K562 (cell line): ENCODE data around the gene ZFYVE19. TPM values are rescaled to one million over a fixed set of nuclear protein-coding genes. Genes with fewer than 3 reads are reported as not detected.

Experiments
- CREB1 ChIP-seq, 2 experiments: sonication (generic) in 1 of 2; formaldehyde crosslinking in 1 of 2; IDR thresholded peaks; 2 replicates each; pipeline versions ENCODE4 v1.6.1 to v1.8.0; 2012 to 2022; ENCODE audit warnings: inconsistent platforms in 1 of 2, mild to moderate bottlenecking in 1 of 2, missing genetic modification reagents in 1 of 2, moderate library complexity in 1 of 2
- E2F5 ChIP-seq: sonication (generic); formaldehyde crosslinking; IDR thresholded peaks from 2 replicates; pipeline ENCODE4 v1.8.0; 2022; ENCODE audit warnings: mild to moderate bottlenecking, missing genetic modification reagents
- ELF1 ChIP-seq: fragments of 200-800 bp; sonication (Bioruptor generic); IDR thresholded peaks from 2 replicates; pipeline ENCODE4 v1.6.1; 2016; ENCODE audit warnings: missing genetic modification characterization, missing compliant biosample characterization
- HEY1 ChIP-seq: fragments of 250-450 bp; sonication (Bioruptor Pico); IDR thresholded peaks from 2 replicates; pipeline ENCODE4 v1.5.0; 2020; ENCODE audit warnings: mild to moderate bottlenecking, moderate library complexity, borderline replicate concordance
- HMGN3 ChIP-seq: IDR thresholded peaks from 2 replicates; pipeline ENCODE4 v1.6.1; 2011; ENCODE audit warnings: borderline replicate concordance, low read depth, mild to moderate bottlenecking, mixed read lengths, low read length; ENCODE audit not compliant: insufficient read length; ENCODE audit errors: extremely low read depth
- KAT7 ChIP-seq: sonication (generic); formaldehyde crosslinking; IDR thresholded peaks from 2 replicates; pipeline ENCODE4 v1.8.0; 2022; ENCODE audit warnings: missing genetic modification reagents, mild to moderate bottlenecking, borderline replicate concordance
- MIER1 ChIP-seq: fragments of 450-650 bp; IDR thresholded peaks from 2 replicates; pipeline ENCODE4 v1.6.1; 2016; ENCODE audit warnings: antibody characterized with exemption, mild to moderate bottlenecking, low read depth
- NELFE ChIP-seq: IDR thresholded peaks from 2 replicates; pipeline ENCODE4 v1.6.1; 2011; ENCODE audit warnings: mild to moderate bottlenecking; ENCODE audit not compliant: insufficient read depth, insufficient read length
- NR4A1 ChIP-seq, 2 experiments: fragments of 250-450 bp in 1 of 2; fragments of 450-650 bp in 1 of 2; sonication (Bioruptor Pico) in 1 of 2; IDR thresholded peaks; 2 replicates each; pipeline versions ENCODE4 v1.4.0 to v1.6.1; 2016 to 2020; ENCODE audit warnings: mild to moderate bottlenecking in 2 of 2, missing compliant biosample characterization in 1 of 2, missing genetic modification characterization in 1 of 2, moderate library complexity in 1 of 2
- RBFOX2 ChIP-seq: fragments of 200-400 bp; formaldehyde crosslinking; IDR thresholded peaks from 2 replicates; pipeline ENCODE4 v1.6.1; 2017; ENCODE audit warnings: low read depth, mild to moderate bottlenecking, low read length, moderate library complexity
- SIN3A ChIP-seq, 2 experiments: fragments of 150-350 bp in 1 of 2; IDR thresholded peaks; 2 replicates each; pipeline ENCODE4 v1.6.1; 2011 to 2016; ENCODE audit warnings: borderline replicate concordance in 2 of 2, low read depth in 2 of 2, low read length in 2 of 2, mild to moderate bottlenecking in 2 of 2, moderate library complexity in 2 of 2; ENCODE audit not compliant: control insufficient read depth in 1 of 2
- TCF3 ChIP-seq: sonication (generic); formaldehyde crosslinking; IDR thresholded peaks from 2 replicates; pipeline ENCODE4 v1.4.0; 2020; ENCODE audit warnings: mild to moderate bottlenecking, missing genetic modification reagents
- U2AF2 ChIP-seq: fragments of 200-400 bp; formaldehyde crosslinking; optimal IDR thresholded peaks from 2 replicates; pipeline ENCODE3; 2017; ENCODE audit warnings: low read depth, mild to moderate bottlenecking, low read length
- ZC3H4 ChIP-seq: sonication (generic); formaldehyde crosslinking; IDR thresholded peaks from 2 replicates; pipeline ENCODE4 v1.9.0; 2021; ENCODE audit warnings: missing genetic modification reagents, borderline replicate concordance
- ZFX ChIP-seq: sonication (generic); formaldehyde crosslinking; IDR thresholded peaks from 2 replicates; pipeline ENCODE4 v1.8.0; 2022; ENCODE audit warnings: mild to moderate bottlenecking, missing genetic modification reagents, moderate library complexity
- ZNF24 ChIP-seq: fragments of 450-650 bp; IDR thresholded peaks from 2 replicates; pipeline ENCODE4 v1.6.1; 2016
- ZNF282 ChIP-seq: sonication (generic); formaldehyde crosslinking; IDR thresholded peaks from 2 replicates; pipeline ENCODE4 v1.8.1; 2023; ENCODE audit warnings: missing genetic modification reagents
- ZNF740 ChIP-seq, 3 experiments: fragments of 200-800 bp in 1 of 3; sonication (Bioruptor generic) in 1 of 3; sonication (generic) in 1 of 3; formaldehyde crosslinking in 1 of 3; IDR thresholded peaks; 2 replicates each; pipeline versions ENCODE4 v1.6.1 to v1.8.0; 2016 to 2022; ENCODE audit warnings: mild to moderate bottlenecking in 2 of 3, missing compliant biosample characterization in 2 of 3, missing genetic modification characterization in 2 of 3, missing genetic modification reagents in 1 of 3
- polyA plus RNA-seq, 8 experiments: library from polyadenylated mRNA; depleted of rRNA in 4 of 8; stranded (reverse) in 5 of 8; unstranded in 3 of 8; fragments of >200 nt; fragmentation: Nextera tagmentation in 2 of 8; fragmentation: Illumina TruSeq in 1 of 8; extraction: Ambion mirVana in 2 of 8; extraction: Trizol in 1 of 8; gene quantifications; 2 replicates each; pipeline versions ENCODE4 v1.2.1 to v1.2.3, GENCODE V29; 2011 to 2014; ENCODE audit warnings: inconsistent platforms in 1 of 8, missing spikeins in 1 of 8
- total RNA-seq, 7 experiments: library from RNA; depleted of rRNA in 6 of 7; stranded (reverse); fragments of >200 nt in 6 of 7; fragmentation: Illumina TruSeq in 2 of 7; extraction: Trizol in 2 of 7; gene quantifications; 2 replicates each; pipeline versions ENCODE4 v1.2.1 to v1.2.3, GENCODE V29; 2011 to 2021; ENCODE audit warnings: low replicate concordance in 1 of 7
- TF ChIP-seq, protein P1 (sequence below), 2 experiments: fragments of 450-650 bp in 1 of 2; IDR thresholded peaks; 2 replicates each; pipeline ENCODE4 v1.6.1; 2011 to 2017; ENCODE audit warnings: low read depth in 2 of 2, antibody characterized with exemption in 1 of 2, borderline replicate concordance in 1 of 2, low read length in 1 of 2, mild to moderate bottlenecking in 1 of 2, mixed read lengths in 1 of 2; ENCODE audit not compliant: control insufficient read depth in 1 of 2

The ZFYVE19 gene
- total and polyA plus RNA-seq, 9 of the 15 experiments (the other 6 are each of a cell fraction or from before 2014, with no cell fraction given): 1.5 to 36.8 (median 19.9) TPM

DNA sequence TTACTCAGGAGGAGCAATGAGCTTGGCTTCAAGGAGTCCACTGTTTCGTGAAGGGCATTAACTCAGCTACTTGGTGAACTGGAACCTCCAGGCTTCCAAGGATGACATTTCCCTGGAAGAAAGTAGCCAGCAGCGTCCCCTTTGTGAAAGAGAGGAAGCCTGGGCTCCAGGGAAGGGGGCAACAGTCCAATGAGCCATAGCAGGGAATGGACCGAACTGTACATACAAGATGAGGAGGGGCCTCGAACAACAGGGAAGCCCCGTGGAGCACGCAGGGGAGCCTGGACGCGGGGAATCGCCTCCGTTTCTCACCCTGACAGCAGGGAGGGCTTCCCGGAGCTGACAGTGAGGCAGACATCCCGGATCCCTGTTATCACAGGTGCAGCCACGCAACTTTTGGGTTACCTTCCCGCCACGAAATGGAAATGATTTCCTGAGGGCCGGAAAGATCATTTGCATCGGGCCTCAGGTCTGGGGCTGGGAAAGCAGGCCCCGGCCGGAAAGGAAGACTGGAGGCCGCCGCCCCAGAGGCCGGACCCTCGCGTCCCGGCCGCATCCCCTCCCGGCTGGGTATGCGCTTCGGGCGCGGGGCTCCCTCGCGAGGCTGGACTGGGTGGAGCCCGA, 36.5 kb downstream of the ZFYVE19 start (continued):
- TF ChIP-seq ZNF740 (CRISPR knock-in tag; IDR thresholded peaks at IDR 0.05) (no peak), ZNF740 (tag; IDR thresholded peaks at IDR 0.05) (no peak), RBFOX2 (0 out of 2 replicates have a peak, but pooled peaks have one; percentile 15), NELFE (no peak), MIER1 (no peak), U2AF2 (no peak), ZC3H4 (no peak), HMGN3 (no peak), TCF3 (CRISPR knock-in tag) (no peak), E2F5 (no peak), ZNF282 (CRISPR knock-in tag) (0 out of 2 replicates have a peak, but pooled peaks have one; percentile 29), NR4A1 (CRISPR knock-in tag; IDR thresholded peaks at IDR 0.05) (no peak), NR4A1 (tag; IDR thresholded peaks at IDR 0.05) (no peak), HEY1 (CRISPR knock-in tag) (no peak), ELF1 (tag) (no peak), CREB1 (IDR thresholded peaks at IDR 0.05) (no peak), CREB1 (CRISPR knock-in tag; IDR thresholded peaks at IDR 0.05) (no peak), ZNF24 (no peak), KAT7 (peak; percentile 81; the same call in 1 of the 2 replicates), SIN3A (IDR thresholded peaks at IDR 0.05; ENCODE audit: borderline replicate concordance in 2 of 2, control insufficient read depth in 1 of 2, low read depth in 2 of 2, low read length in 2 of 2) (no peak), ZFX (CRISPR knock-in tag) (peak; percentile 88)
- TF ChIP-seq, protein P1, sequence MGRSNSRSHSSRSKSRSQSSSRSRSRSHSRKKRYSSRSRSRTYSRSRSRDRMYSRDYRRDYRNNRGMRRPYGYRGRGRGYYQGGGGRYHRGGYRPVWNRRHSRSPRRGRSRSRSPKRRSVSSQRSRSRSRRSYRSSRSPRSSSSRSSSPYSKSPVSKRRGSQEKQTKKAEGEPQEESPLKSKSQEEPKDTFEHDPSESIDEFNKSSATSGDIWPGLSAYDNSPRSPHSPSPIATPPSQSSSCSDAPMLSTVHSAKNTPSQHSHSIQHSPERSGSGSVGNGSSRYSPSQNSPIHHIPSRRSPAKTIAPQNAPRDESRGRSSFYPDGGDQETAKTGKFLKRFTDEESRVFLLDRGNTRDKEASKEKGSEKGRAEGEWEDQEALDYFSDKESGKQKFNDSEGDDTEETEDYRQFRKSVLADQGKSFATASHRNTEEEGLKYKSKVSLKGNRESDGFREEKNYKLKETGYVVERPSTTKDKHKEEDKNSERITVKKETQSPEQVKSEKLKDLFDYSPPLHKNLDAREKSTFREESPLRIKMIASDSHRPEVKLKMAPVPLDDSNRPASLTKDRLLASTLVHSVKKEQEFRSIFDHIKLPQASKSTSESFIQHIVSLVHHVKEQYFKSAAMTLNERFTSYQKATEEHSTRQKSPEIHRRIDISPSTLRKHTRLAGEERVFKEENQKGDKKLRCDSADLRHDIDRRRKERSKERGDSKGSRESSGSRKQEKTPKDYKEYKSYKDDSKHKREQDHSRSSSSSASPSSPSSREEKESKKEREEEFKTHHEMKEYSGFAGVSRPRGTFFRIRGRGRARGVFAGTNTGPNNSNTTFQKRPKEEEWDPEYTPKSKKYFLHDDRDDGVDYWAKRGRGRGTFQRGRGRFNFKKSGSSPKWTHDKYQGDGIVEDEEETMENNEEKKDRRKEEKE (IDR thresholded peaks at IDR 0.05; ENCODE audit: borderline replicate concordance in 1 of 2, control insufficient read depth in 1 of 2, low read depth in 2 of 2, low read length in 1 of 2): no peak
